HG02642 (cell line): ENCODE data around the gene RGL4.
"Not testable (repeated sequence)": the region's sequence is repeated elsewhere in the genome, so short reads cannot be mapped to it uniquely, and the experiment has no call there.

Experiments used
- ATAC-seq: cut with Tn5 transposase; IDR thresholded peaks from one replicate; pipeline ENCODE4 v1.9.1; 2021; ENCODE audit warnings: mild to moderate bottlenecking; ENCODE audit not compliant: unreplicated experiment, poor library complexity

The RGL4 gene, protein sequence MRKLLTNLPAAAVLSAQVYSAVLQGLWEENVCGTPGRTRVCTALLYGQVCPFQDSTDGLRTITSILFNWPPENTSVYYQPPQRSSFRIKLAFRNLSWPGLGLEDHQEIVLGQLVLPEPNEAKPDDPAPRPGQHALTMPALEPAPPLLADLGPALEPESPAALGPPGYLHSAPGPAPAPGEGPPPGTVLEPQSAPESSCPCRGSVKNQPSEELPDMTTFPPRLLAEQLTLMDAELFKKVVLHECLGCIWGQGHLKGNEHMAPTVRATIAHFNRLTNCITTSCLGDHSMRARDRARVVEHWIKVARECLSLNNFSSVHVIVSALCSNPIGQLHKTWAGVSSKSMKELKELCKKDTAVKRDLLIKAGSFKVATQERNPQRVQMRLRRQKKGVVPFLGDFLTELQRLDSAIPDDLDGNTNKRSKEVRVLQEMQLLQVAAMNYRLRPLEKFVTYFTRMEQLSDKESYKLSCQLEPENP

DNA sequence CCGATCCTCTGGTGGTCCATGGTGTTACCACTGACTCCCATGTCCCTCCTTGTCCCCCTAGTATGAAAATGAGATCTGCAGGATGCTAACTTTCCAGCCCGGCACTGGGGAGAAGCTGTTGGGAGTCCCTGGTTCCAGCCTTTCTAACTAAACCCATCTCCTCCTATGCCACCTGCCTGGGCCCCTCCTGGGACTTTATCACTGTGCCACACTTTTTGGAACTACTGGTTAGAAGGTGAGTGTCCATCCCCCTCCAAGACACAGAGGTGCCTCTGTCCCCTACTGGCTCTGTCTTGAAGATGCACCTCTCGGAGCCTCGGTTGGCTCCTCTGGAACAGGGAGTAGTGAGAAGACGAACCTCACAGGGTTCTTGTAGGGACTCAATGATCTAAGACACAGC lies at the start of gene RGL4:
RGL4 (plus strand) TSS at position 301 of the 400 bp plus-strand sequence. CDS start 1,018 bp downstream, outside the sequence.
- no peak for ATAC-seq

DNA sequence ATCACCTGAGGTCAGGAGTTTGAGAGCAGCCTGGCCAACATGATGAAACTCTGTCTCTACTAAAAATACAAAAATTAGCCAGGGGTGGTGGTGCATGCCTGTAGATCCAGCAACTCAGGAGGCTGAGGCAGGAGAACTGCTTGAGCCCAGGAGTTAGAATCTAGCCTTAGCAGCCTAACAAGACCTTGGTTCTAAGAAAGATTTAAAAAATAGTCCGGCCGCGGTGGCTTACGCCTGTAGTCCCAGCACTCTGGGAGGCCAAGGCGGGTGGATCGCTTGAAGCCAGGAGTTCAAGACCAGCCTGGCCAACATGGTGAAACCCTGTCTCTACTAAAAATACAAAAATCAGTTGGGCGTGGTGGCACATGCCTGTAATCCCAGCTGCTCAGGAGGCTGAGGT lies 44.3 kb upstream of the RGL4 start:
- not testable (repeated sequence) for ATAC-seq

DNA sequence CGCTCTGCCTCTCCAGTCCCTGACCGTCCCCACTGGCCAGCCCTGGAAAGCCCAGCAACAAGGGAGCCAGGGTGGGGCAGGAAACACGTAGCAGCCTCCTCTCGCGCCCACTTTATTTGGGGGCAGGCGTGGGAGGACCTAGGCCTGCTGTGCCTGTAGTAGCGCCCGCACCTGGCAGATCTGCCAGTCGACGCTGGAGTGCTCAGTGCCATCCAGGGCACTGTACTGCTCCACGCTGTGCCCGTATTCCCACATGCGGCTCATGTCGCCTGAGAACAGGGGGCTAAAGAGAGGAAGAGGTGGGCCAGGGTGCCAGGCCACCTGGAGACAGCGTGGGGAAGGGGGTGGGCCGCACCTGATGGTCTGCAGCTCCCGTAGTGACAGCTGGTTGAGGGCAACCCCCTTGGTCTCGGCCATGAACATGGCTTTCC lies 41.7 kb upstream of the RGL4 start:
- ATAC-seq = no peak

DNA sequence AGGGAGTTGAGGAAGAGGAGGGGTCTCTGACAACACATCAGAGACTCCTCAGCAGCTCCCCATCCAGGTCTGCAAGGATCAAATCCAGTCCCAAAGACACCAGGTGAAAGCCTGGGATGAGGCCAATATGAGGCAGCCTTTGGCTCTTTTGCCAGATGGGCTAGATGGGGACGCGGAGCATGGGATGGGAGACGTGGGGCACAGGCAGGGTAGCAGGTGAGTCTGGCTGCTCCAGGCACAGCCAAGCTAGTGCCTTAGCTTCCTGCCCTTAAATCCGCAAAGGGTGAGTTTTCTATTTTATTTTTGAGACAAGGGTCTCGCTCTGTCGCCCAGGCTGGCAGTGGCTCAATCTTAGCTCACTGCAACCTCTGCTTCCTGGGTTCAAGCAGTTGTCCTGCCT lies 39.1 kb upstream of the RGL4 start:
- ATAC-seq = no peak

DNA sequence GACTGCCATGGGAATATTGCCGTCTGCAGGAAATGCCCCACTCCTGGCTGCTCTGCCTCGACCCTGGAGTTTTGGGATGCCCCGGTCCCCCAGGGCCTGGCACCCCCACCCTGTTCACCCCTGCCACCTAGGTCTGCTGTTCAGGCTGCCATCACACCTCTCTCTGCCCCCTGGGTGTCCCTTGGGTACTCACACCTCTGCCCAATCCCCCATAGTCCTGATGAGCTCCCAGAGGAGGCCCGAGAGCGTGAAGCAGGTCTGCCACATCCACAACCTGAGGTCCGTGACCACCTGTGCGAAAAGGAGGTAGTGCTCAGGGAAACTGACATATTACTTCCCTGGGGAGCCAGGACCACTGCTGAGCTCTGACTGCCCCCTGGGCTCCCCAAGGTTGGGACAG lies 38.5 kb upstream of the RGL4 start:
- ATAC-seq = no peak

DNA sequence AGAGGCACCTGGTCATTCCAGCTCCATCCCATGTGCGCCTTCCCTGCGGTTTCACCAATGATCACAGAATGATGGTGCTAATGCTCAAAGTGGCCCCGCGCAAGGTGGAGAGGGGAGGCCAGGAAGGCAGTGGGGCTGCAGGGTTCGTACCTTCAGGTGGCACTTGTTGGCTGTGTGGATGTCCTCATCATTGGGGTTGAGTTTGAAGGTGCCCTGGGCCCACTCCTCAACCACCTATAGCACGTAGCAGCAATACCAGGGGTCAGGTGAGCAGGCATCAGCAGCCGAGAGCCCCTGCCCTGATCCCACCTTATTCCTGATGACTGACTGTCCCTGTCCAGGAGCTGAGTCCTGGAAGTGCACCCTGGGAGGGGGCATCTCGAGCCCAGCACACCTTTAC lies 38.1 kb upstream of the RGL4 start:
- ATAC-seq = no peak

DNA sequence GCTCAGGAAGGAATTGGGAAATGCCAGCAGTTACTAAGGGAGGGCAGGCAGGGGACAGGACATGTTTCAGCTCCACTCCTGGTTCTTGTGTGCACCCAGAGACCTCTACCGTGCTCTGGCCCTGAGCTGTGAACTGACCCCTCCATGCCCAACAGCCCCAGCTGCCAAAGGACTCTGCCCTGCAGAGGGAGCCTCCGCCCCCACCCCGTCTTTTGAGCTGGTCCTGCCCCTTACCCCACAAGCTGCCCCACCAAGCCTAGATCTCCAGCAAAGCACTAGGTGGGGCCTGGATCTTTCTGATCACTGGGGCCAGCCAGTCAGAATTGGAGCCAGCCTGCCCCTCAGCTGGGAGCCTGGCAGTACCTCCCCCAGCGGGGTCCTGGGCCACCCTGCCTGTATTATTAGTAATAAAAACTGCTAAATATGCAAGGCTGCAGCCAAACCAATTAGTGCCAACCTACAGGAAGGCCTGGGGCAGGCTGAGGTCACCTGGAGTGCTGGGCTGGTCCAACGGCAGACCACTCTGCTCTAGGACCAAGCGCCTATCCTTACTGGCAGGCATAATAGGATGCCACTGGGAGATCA lies 34.8 kb upstream of the RGL4 start:
- ATAC-seq = no peak

DNA sequence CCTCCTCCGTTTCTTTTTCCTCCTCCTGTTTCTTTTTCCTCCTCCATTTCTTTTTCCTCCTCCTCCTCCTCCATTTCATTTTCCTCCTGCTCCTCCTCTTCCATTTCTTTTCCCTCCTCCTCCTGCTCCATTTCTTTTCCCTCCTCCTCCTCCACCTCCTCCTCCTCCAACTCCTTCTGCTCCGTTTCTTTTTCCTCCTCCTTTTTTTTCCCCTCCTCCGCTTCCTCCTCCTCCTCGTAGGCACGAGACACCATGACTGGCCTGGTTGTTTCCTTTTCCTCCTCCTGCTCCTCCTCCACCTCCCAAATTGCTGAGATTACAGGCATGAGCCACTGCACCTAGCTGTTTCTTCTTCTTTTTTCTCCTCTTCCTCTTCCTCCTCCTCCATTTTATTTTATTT lies 33.1 kb upstream of the RGL4 start:
- no peak for ATAC-seq

DNA sequence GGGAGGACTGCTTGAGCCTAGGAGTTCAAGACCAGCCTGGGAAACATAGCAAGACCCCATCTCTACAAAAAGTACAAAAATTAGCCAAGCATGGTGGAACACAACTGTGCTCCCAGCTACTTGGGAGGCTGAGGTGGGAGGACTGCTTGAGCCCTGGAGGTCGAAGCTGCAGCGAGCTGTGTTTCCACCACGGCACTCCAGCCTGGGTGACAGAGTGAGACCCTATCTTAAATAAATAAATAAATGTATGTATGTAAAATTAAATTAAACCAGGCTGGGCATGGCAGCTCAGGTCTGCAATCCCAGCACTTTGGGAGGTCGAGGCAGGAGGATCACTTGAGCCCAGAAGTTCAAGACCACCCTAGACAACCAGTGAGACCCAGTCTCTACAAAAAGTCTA lies 30.4 kb upstream of the RGL4 start:
- ATAC-seq = not testable (repeated sequence)

DNA sequence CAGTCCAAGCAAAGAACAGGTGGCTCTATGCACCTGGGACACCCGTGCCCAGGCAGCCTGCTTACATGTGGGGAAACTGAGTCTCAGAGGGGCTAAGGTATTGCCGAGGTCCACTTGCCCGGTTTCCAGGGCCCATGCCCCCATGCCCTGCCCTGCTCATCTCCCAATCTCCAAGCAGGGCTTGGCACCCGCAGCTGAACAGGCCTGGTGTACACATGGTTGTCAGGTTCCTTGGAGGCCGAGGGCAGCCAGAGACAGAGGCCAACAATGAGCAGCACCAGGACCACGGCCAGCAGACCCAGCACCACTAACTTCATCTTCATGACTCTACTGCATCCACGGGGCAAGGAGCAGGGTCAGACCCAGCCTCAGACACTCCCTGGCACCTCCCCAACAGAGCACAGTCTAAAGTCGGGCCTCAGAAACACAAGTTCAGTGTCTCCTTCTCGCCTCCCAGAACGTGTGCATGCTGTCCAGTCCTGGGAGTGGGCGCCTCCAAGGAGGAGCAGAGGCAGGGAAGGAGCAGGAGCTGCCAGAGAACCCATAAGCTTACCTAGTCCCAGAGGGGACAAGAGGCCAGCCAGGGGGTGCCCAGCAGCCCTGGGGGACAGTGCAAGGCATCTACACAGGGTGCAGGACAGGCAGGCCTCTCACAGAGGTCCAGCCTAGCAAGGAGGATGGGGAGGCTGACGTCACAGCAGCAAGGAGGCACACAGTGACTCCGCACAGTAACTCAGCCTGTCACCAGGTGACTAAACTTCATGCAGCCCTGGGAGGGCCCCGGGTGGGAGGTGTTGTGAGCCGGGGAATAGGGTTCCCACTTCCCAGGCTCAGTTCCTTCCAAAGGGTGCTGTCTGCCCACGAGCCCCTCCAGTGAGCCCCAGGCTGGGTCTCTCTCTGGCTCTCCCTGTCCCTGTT lies 20.2 kb upstream of the RGL4 start:
- no peak for ATAC-seq

DNA sequence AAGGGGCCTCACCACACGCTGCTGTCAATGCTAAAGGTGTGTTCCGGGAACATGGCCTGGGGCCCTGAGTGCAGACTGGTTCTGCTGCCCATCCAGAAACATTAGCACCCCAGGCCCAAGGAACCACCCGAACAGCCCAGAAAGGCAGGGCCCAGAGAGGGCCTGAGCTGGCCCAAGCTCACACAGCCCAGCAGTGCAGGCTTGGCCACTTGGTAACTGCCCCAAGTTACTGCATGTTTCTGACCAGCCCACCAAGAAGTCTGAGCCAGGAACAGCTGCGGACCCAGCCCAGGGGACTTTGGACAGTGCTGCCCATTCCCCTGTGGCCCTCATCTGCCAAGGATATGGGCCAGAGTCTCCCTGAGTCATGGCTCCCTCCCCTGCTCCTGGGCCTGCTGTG lies 19.4 kb upstream of the RGL4 start:
- not testable (repeated sequence) for ATAC-seq

DNA sequence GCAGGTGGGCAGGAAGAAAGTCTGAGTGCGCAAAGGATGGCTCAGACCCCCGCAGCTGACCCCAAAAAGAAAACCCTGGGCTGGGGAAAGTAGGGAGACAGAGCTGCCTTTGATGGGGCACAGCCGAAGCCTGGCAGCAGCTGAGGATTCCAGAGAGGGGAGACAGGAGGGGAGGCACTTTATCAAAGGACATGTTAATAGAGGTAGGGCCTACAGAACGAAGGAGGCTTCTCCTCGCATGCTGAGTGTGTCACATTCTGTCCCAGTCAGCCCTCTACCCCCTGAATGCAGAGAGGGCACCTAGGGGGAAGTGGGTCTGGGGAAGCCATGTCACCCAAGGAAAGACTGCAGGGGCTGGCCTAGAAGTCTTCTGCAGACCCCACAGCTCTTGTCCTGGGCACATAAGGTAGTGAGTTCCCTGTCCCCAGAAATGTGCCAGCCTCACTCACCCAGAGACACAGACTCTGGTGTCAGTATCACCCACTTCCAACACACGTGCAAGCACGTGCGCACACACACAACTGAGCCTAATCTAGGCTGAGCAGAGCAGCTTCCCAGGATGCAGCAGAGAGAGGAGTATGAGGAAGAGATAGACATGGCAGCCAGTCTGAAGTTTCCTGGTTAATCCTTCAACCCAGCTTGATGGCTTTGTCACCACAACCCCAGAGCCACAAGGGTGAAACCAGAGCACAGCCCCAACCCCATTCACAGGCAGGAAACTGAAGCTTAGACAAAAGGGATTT lies 18.3 kb upstream of the RGL4 start:
- not testable (repeated sequence) for ATAC-seq

DNA sequence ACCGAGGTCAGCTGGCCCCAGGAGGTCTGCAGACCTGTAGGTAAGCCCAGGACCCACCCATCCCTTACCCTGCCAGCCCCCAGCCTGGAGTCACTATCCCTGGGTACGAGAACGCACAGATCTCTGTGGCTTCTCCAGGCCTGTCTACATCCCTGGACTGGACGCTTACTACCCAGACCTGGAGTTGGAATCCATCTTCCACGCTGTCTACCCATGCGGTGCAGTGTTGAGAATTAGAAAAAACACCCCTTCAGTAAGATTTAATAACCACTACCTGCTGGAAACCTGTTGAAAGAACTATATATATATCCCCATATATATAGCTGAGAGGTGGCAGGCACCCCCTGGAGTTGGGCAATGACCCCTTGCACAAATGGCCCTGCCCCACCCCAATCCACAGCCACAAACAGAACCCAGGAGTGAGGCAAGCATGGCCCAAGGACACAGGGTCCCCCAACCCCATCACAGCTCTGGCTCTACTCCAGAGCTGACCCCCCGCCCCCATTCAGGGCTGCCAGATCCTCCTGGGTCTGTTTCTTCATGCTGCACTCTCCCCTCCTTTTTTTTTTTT lies 17.7 kb upstream of the RGL4 start:
- ATAC-seq = no peak

DNA sequence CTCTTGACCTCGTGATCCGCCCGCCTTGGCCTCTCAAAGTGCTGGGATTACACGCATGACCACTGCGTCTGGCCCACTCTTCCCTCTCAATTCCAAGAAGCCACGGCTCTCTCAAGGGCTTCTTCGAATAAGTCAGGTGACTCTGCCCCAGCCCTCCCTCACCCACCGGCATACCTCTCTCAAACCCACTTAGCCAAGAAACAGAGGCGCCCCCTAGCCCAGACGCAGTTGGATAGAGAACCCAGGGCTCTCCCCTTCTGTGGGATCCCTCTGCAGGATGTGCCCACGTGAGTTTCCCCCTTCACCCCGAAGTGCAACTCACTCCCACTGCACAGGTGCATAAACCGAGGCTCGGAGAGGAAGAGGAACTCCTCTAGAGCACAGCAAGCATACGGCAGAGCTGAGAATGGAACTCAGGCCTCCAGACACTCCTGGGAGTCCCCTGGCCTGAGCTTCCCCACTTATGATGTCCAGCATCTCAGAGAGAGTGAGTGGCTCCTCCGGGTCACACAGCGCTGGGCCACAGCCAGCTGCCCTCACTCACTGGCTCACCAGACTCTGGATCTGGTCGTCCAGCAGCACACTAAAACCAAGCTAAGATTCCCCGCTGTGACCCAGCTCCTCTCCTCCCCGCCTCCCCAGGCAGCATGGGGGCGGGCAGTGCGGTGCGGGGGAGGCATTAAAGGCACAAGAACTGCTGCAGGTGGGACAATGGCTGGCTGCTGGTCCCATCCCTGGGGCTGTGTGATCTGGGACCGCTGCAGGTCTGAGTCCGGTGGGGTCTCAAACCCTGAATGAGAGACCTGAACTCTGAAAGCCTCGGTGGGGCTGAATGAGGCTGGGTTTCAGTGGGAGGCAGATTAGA lies 16.8 kb upstream of the RGL4 start:
- no peak for ATAC-seq

DNA sequence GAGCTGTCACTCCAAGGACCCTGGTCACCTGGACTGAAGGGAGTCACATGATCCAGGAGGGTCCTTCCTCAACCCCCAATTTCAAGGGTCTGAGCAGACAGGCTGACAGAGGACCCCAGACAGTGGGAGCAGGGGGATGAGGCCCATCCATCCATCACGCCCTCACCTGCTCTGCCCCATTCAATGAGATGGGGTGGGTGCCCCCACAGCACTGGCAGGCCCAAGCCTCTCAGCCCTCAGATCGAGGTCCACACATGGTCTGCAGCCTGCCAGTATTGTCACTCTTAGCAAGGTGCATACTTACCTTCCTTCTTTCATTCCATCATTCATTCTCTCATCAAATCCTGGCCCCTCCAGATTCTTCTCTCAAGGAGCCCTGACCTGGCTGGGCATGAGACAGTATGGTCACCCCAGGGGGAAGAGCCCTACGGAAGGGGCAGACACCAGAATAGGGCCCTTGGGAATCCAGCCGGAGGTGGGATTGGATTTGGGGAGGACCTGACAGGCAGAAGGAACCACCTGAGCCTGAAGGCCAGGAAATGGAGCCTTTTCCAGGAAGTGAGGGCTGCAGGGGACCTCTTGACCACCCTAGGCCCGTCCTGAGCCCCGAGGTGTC lies 15.8 kb upstream of the RGL4 start:
- not testable (repeated sequence) for ATAC-seq

DNA sequence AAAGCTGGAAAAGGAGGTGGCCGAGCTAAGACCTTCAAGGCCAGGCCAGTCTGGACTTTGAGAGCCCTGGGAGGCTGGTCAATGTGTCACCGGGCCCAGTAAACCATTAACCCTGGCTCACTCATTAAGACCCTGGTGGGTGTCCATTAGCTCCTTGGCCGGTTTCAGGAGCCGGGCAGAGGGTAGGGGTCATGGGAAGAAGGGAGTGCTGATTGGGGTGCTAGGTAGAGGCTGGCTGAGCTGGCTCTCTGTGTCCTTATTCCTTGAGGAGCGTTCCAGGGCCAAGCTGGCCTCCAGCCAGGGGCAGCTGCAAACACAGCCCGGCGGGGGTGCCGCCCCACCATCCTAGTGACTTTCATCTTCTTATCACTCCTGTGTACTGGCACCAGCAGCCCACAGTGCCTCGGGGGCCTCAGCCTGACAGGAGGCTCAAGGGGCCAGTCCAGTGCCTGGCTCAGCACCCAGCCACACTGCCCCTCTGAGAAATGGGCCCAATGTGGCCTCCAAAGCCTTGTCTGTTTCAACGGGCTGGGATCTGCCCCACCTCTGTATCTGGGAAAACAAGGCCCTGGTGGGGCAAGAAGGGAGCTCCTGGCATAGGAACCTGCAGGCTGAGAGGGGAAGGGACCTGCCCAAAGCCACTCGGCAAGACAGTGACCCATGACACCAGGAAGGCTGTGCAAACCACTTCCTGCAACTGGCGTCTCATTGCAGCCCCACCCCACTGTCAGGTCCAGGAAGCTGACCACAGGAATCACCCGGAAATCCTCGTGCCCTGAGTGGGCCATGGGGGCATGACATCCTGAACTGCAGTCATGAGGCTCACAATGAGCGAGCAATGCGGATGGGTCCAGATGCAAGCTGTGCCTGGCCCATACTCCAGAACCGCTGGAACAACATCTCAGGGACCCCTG lies 15.1 kb upstream of the RGL4 start:
- ATAC-seq = no peak
